Right lobe of liver (tissue), 4 donors: ENCODE measurements around the gene HDGFL2.

Source experiments
- POLR2A ChIP-seq: fragments of 450-650 bp; IDR thresholded peaks from one replicate; pipeline ENCODE4 v1.6.1; 2017; ENCODE audit warnings: antibody characterized with exemption, mild to moderate bottlenecking
- TF ChIP-seq, protein P1 (sequence below), 4 donors: fragments of 200-600 bp in 3 of 4; fragments of 450-650 bp in 1 of 4; IDR thresholded peaks; one replicate each; pipeline versions ENCODE4 v1.5.1 to v1.8.0; 2016 to 2022; ENCODE audit warnings: antibody characterized with exemption in 4 of 4, mild to moderate bottlenecking in 2 of 4
- donor health status: DM: no; HTN: no; CAD: no.
- donor health status: DM: no; HTN: no; CAD: no.
- donor health status: DM: no; HTN: yes; CAD: no.

DNA sequence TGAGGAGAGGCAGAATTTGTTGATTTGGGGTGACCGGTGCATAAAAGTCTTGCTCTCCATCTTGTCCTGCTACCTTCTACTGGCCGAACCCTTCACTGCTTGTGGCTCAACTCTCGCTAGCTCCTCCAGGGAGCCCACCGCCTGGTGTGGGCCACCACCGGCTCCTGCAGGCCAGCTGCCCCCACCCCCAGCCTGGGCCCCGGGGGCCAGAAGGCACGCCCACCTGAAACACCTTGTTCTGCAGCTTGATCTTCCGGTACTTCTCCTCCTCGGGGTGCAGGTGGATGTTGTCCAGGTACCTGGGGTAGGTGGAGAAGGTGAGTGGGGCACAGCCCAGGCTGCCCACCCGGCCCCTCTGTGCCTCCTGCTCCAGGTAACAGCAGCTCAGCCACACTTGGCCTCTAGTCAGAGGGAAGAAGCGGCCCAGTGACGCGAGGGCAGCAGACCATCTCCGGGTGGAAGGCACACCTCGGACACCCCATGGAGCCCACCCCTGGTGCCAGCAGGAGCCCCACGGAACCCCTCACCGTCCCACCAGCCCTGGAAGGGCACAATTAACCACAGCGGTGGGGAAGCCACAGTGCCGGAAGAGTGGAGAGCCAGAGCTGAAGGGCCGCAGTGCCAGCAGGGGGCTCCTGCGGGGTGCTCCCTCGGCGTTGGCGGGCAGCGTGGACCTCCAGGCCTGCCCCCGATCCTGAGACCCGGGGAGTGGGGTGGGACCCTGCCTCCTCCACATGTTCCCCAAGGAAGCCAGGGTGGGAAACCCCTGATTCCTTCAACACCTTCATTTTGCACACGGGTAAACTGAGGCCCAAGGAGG, 24.6 kb upstream of the HDGFL2 start:
- TF ChIP-seq, protein P1, sequence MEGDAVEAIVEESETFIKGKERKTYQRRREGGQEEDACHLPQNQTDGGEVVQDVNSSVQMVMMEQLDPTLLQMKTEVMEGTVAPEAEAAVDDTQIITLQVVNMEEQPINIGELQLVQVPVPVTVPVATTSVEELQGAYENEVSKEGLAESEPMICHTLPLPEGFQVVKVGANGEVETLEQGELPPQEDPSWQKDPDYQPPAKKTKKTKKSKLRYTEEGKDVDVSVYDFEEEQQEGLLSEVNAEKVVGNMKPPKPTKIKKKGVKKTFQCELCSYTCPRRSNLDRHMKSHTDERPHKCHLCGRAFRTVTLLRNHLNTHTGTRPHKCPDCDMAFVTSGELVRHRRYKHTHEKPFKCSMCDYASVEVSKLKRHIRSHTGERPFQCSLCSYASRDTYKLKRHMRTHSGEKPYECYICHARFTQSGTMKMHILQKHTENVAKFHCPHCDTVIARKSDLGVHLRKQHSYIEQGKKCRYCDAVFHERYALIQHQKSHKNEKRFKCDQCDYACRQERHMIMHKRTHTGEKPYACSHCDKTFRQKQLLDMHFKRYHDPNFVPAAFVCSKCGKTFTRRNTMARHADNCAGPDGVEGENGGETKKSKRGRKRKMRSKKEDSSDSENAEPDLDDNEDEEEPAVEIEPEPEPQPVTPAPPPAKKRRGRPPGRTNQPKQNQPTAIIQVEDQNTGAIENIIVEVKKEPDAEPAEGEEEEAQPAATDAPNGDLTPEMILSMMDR (IDR thresholded peaks at IDR 0.05) = no peak
- TF ChIP-seq POLR2A = no peak
